GM21717 (cell line): Measurements from ENCODE around the gene RNF11.
"Not testable (repeated sequence)": the region's sequence is repeated elsewhere in the genome, so short reads cannot be mapped to it uniquely, and the experiment has no call there.

Source experiments
- ATAC-seq: cut with Tn5 transposase; IDR thresholded peaks from one replicate; pipeline ENCODE4 v1.9.1; 2021; ENCODE audit warnings: mild to moderate bottlenecking, moderate library complexity; ENCODE audit not compliant: unreplicated experiment

RNF11 gene

GRCh38 chr1:51235673-51236530, at the start of gene RNF11:
Gene RNF11 (plus strand): TSS chr1:51236273. CDS start chr1:51236757, 484 bp downstream.
- peak; percentile 75 for ATAC-seq

GRCh38 chr1:51188230-51188629, 47.8 kb upstream of the RNF11 start:
- no peak for ATAC-seq

- ATAC-seq = no peak
These were observed 46.5 kb upstream of the RNF11 start for GRCh38 chr1:51189421-51190073.

- no peak for ATAC-seq
These were observed 45.1 kb upstream of the RNF11 start for GRCh38 chr1:51190961-51191360.

GRCh38 chr1:51192213-51192843, 43.7 kb upstream of the RNF11 start:
- no peak for ATAC-seq

GRCh38 chr1:51193564-51193963, 42.5 kb upstream of the RNF11 start:
- no peak for ATAC-seq

GRCh38 chr1:51203121-51203873, 32.8 kb upstream of the RNF11 start:
- ATAC-seq = peak; percentile 89

GRCh38 chr1:51203874-51204245, 32.2 kb upstream of the RNF11 start:
- no peak for ATAC-seq

- ATAC-seq = no peak
These were observed 26.0 kb upstream of the RNF11 start for GRCh38 chr1:51210055-51210454.

- no peak for ATAC-seq
These were observed 25.4 kb upstream of the RNF11 start for GRCh38 chr1:51210676-51211075.

- ATAC-seq = no peak
These were observed 21.4 kb upstream of the RNF11 start for GRCh38 chr1:51214615-51215131.

- ATAC-seq = no peak
These were observed 20.9 kb upstream of the RNF11 start for GRCh38 chr1:51215169-51215568.

- no peak for ATAC-seq
These were observed 19.4 kb upstream of the RNF11 start for GRCh38 chr1:51216631-51217030.

- no peak for ATAC-seq
These were observed 19.0 kb upstream of the RNF11 start for GRCh38 chr1:51217101-51217500.

GRCh38 chr1:51218570-51218969, 17.5 kb upstream of the RNF11 start:
- no peak for ATAC-seq

GRCh38 chr1:51219022-51219421, 17.1 kb upstream of the RNF11 start:
- ATAC-seq = no peak

GRCh38 chr1:51221529-51221928, 14.5 kb upstream of the RNF11 start:
- ATAC-seq = not testable (repeated sequence)

GRCh38 chr1:51222136-51222787, 13.8 kb upstream of the RNF11 start:
- ATAC-seq = no peak

GRCh38 chr1:51222809-51223208, 13.3 kb upstream of the RNF11 start:
- ATAC-seq = no peak

- ATAC-seq = no peak
These were observed 11.8 kb upstream of the RNF11 start for GRCh38 chr1:51224255-51224654.
